CD14-positive monocyte (primary cell): ENCODE measurements around the gene RHEB. TPM values are rescaled to one million over a fixed set of nuclear protein-coding genes. Genes with fewer than 3 reads are reported as not detected.

Experiments
- DNase-seq, 3 donors: peaks; one replicate each; pipeline ENCODE4 v3.0.0-alpha.2; 2011 to 2022
- H2AFZ ChIP-seq: 2 replicates; pipeline ENCODE4 v1.6.0; 2012; ENCODE audit warnings: mild to moderate bottlenecking, low read depth, low read length, inconsistent platforms; ENCODE audit not compliant: insufficient read depth, poor library complexity, severe bottlenecking
- H3K27ac ChIP-seq, 2 donors: 1 replicate in 1 of 2; 2 replicates in 1 of 2; pipeline ENCODE4 v1.5.1; 2012 to 2013; ENCODE audit warnings: low read length in 2 of 2, control low read depth in 1 of 2, inconsistent platforms in 1 of 2, low read depth in 1 of 2, mild to moderate bottlenecking in 1 of 2
- H3K27me3 ChIP-seq, 2 donors: one replicate each; pipeline versions ENCODE4 v1.6.0 to v1.6.1; 2011 to 2013; ENCODE audit warnings: low read length in 2 of 2; ENCODE audit not compliant: control insufficient read depth in 2 of 2, insufficient read depth in 2 of 2
- H3K36me3 ChIP-seq, 2 donors: replicated peaks in 1 of 2; 1 replicate in 1 of 2; 2 replicates in 1 of 2; pipeline versions ENCODE4 v1.5.1 to v1.6.1; 2012 to 2013; ENCODE audit warnings: low read length in 2 of 2, control low read depth in 1 of 2, inconsistent platforms in 1 of 2, mild to moderate bottlenecking in 1 of 2; ENCODE audit not compliant: insufficient read depth in 2 of 2, control insufficient read depth in 1 of 2
- H3K4me1 ChIP-seq, 2 donors: 1 replicate in 1 of 2; 2 replicates in 1 of 2; pipeline versions ENCODE4 v1.5.1 to v1.6.1; 2012 to 2013; ENCODE audit warnings: low read length in 2 of 2, control low read depth in 1 of 2, inconsistent platforms in 1 of 2, mild to moderate bottlenecking in 1 of 2, moderate library complexity in 1 of 2; ENCODE audit not compliant: insufficient read depth in 2 of 2, control insufficient read depth in 1 of 2
- H3K4me2 ChIP-seq: replicated peaks from 2 replicates; pipeline ENCODE3; 2012; ENCODE audit warnings: low read length, moderate library complexity, mild to moderate bottlenecking; ENCODE audit not compliant: poor library complexity, severe bottlenecking; ENCODE audit errors: extremely low read depth
- H3K4me3 ChIP-seq, 3 experiments: fragments of 200-600 bp in 1 of 3; sonication (generic) in 1 of 3; replicated peaks in 1 of 3; 1 replicate in 2 of 3; 2 replicates in 1 of 3; pipeline ENCODE4 v1.5.1; 2011 to 2013; ENCODE audit warnings: low read length in 3 of 3, mild to moderate bottlenecking in 3 of 3, control low read depth in 2 of 3, low read depth in 2 of 3, inconsistent platforms in 1 of 3, moderate library complexity in 1 of 3
- H3K79me2 ChIP-seq: 2 replicates; pipeline ENCODE4 v1.6.0; 2012; ENCODE audit warnings: mild to moderate bottlenecking, control low read depth, inconsistent platforms, low read length, moderate library complexity; ENCODE audit not compliant: insufficient read depth
- H3K9ac ChIP-seq: 2 replicates; pipeline ENCODE4 v1.6.0; 2017; ENCODE audit warnings: low read length, mild to moderate bottlenecking; ENCODE audit not compliant: insufficient read depth, poor library complexity, severe bottlenecking
- H3K9me3 ChIP-seq, 2 donors: replicated peaks in 1 of 2; 1 replicate in 1 of 2; 2 replicates in 1 of 2; pipeline versions ENCODE4 v1.5.1 to v1.6.1; 2012 to 2013; ENCODE audit warnings: low read length in 2 of 2, control low read depth in 1 of 2; ENCODE audit not compliant: control insufficient read depth in 1 of 2, insufficient read depth in 1 of 2
- H4K20me1 ChIP-seq: 2 replicates; pipeline ENCODE4 v1.6.0; 2012; ENCODE audit warnings: mild to moderate bottlenecking, low read length, control low read depth, moderate library complexity; ENCODE audit not compliant: insufficient read depth
- H3K27ac Mint-ChIP-seq, 7 donors: one replicate each; pipeline ENCODE4 v1.8.0; 2020; ENCODE audit warnings: mild to moderate bottlenecking in 7 of 7, mixed read lengths in 7 of 7, moderate library complexity in 6 of 7, inconsistent platforms in 2 of 7
- H3K27me3 Mint-ChIP-seq, 3 donors: one replicate each; pipeline ENCODE4 v1.8.0; 2021 to 2022; ENCODE audit warnings: low read depth in 3 of 3, mild to moderate bottlenecking in 3 of 3, mixed read lengths in 3 of 3, moderate library complexity in 3 of 3, inconsistent platforms in 1 of 3
- H3K36me3 Mint-ChIP-seq, 2 donors: one replicate each; pipeline ENCODE4 v1.8.0; 2020; ENCODE audit warnings: mixed read lengths in 2 of 2, inconsistent platforms in 1 of 2, mild to moderate bottlenecking in 1 of 2
- H3K4me1 Mint-ChIP-seq: one replicate; pipeline ENCODE4 v1.8.0; 2020; ENCODE audit warnings: mild to moderate bottlenecking, mixed read lengths
- H3K4me3 Mint-ChIP-seq, 2 donors: one replicate each; pipeline ENCODE4 v1.8.0; 2020; ENCODE audit warnings: mild to moderate bottlenecking in 2 of 2, mixed read lengths in 2 of 2, moderate library complexity in 1 of 2
- H3K9me3 Mint-ChIP-seq, 7 donors: one replicate each; pipeline ENCODE4 v1.8.0; 2020 to 2022; ENCODE audit warnings: mixed read lengths in 7 of 7, mild to moderate bottlenecking in 6 of 7, moderate library complexity in 6 of 7, inconsistent platforms in 2 of 7
- WGBS: methylation state at CpG from one replicate; pipeline ENCODE4 v1.1.5; 2013; ENCODE audit warnings: missing lambda C conversion rate; ENCODE audit not compliant: insufficient coverage; 5-methylcytosine and 5-hydroxymethylcytosine counted together
- intact Hi-C, 2 donors: fragments of 100-400 bp; cut with micrococcal nuclease; formaldehyde crosslinking; loops; one replicate each; pipeline versions ENCODE4 v1.15.0 to v1.15.1; 2023
- polyA plus RNA-seq, 3 donors: library from polyadenylated mRNA; depleted of rRNA in 1 of 3; unstranded in 2 of 3; stranded (reverse) in 1 of 3; fragments of 300-500 nt in 2 of 3; fragments of >200 nt in 1 of 3; fragmentation: Illumina TruSeq in 2 of 3; gene quantifications; 1 replicate in 2 of 3; 2 replicates in 1 of 3; pipeline ENCODE4 v1.2.3, GENCODE V29; 2012 to 2021
- TF ChIP-seq, protein P1 (sequence below): fragments of 200-600 bp; IDR thresholded peaks from one replicate; pipeline ENCODE4 v1.8.0; 2022; ENCODE audit warnings: antibody characterized with exemption, mild to moderate bottlenecking

RHEB gene
- polyA plus RNA-seq, 3 donors: 20.4 to 96.1 (median 95.8) TPM

DNA sequence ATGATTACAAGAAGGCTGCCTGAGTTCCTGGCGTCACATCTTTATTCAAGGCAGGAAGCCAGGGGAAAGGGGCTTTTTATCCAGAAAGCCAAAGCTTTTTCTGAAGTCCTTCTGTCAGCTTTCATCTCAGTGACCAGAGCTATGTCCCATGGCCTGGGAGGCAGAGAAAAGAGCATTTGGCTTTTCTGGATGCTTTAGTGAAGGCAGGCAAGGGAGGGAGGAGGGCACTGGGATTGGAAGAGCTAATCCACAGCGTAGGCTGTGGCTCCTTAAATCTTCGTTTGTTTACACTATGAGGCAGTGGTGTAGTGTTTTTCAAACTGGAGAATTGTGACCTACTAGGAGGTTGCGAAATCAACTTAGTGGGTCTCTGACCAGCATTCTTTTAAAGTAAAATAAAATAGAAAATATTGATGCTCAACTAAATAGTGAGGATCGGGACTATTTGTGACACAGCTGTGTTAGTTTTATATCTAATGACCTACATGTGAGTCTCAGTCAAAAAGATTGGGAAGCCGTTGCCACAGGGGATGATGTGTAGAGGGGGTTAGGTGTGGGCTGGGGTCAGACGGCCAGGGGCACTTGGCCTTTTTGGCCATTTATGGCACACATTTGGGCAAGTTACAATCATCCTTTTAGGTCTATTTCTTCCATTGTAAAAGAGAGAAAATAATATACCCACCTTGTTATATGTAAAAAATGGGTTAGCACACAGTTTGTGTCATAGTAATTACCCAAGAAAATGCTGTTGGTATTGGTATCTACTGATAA, 93.8 kb downstream of the RHEB start:
- H3K27me3 Mint-ChIP-seq: peaks cover 2 to 7% (median 6%) of the 10 kb centered on the region in 3 donors
- no peak overlapping the region for H3K27ac Mint-ChIP-seq
- H3K9me3 Mint-ChIP-seq: peaks cover 12 to 23% (median 21%) of the 10 kb centered on the region in 7 donors
- Histone ChIP-seq H3K4me3 (no peak overlapping the region), H3K27ac (no peak overlapping the region), H3K79me2 (no peaks in the 10 kb centered on the region), H3K4me1 (no peaks in the 10 kb centered on the region), H3K4me2 (no peak overlapping the region), H3K9ac (no peak overlapping the region), H3K27me3 (no peaks in the 10 kb centered on the region), H4K20me1 (no peaks in the 10 kb centered on the region), H3K9me3 (peaks cover 15% of the 10 kb centered on the region in 2 donors), H2AFZ (no peak overlapping the region), H3K36me3 (no peaks in the 10 kb centered on the region)
- DNase-seq: no peak
- peaks cover 15% of the 10 kb centered on the region for H3K4me1 Mint-ChIP-seq
- intact Hi-C loops: no loop called here
- H3K4me3 Mint-ChIP-seq: no peak overlapping the region
- TF ChIP-seq, protein P1, sequence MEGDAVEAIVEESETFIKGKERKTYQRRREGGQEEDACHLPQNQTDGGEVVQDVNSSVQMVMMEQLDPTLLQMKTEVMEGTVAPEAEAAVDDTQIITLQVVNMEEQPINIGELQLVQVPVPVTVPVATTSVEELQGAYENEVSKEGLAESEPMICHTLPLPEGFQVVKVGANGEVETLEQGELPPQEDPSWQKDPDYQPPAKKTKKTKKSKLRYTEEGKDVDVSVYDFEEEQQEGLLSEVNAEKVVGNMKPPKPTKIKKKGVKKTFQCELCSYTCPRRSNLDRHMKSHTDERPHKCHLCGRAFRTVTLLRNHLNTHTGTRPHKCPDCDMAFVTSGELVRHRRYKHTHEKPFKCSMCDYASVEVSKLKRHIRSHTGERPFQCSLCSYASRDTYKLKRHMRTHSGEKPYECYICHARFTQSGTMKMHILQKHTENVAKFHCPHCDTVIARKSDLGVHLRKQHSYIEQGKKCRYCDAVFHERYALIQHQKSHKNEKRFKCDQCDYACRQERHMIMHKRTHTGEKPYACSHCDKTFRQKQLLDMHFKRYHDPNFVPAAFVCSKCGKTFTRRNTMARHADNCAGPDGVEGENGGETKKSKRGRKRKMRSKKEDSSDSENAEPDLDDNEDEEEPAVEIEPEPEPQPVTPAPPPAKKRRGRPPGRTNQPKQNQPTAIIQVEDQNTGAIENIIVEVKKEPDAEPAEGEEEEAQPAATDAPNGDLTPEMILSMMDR: no peak
- H3K36me3 Mint-ChIP-seq: no peaks in the 10 kb centered on the region
- WGBS: 94% methylated on average over 2 of the region's 7 CpGs

DNA sequence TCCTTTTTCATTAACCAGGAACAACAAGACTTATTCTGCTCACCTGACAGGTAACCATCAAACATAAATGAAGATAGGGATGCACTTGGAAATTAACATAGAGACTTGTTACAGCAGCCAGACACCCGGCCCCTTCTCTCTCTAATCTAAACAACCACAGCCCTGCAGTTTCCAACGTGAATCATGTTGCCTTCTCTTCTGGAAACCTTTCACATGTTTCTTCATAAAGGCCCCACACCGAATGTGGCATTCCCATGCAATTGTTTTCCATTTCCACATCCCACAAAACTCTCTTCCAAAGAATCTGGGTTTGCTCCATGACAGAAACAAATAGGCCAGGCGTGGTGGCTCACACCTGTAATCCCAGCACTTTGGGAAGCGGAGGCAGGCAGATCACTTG, 94.9 kb downstream of the RHEB start:
- Histone ChIP-seq H3K4me2 (no peak overlapping the region), H2AFZ (no peak overlapping the region), H3K79me2 (no peaks in the 10 kb centered on the region), H3K4me1 (no peaks in the 10 kb centered on the region), H3K9ac (no peak overlapping the region), H3K27ac (no peak overlapping the region), H3K36me3 (no peaks in the 10 kb centered on the region), H3K27me3 (no peaks in the 10 kb centered on the region), H4K20me1 (no peaks in the 10 kb centered on the region), H3K9me3 (peaks cover 21 to 25% of the 10 kb centered on the region in 2 donors), H3K4me3 (no peak overlapping the region)
- peaks cover 2 to 7% (median 6%) of the 10 kb centered on the region in 3 donors for H3K27me3 Mint-ChIP-seq
- no peak overlapping the region for H3K27ac Mint-ChIP-seq
- TF ChIP-seq, protein P1: no peak
- no peak for DNase-seq
- H3K4me3 Mint-ChIP-seq: no peak overlapping the region
- H3K36me3 Mint-ChIP-seq: peaks cover 0 to 3% of the 10 kb centered on the region in 2 donors
- WGBS: 96% methylated on average over 5 of the region's 5 CpGs
- H3K9me3 Mint-ChIP-seq: peaks cover 20 to 34% (median 31%) of the 10 kb centered on the region in 7 donors
- intact Hi-C loops: no loop called here
- H3K4me1 Mint-ChIP-seq: peaks cover 10% of the 10 kb centered on the region
